ENCODE data around the gene AQP2.

AQP2 gene

DNA sequence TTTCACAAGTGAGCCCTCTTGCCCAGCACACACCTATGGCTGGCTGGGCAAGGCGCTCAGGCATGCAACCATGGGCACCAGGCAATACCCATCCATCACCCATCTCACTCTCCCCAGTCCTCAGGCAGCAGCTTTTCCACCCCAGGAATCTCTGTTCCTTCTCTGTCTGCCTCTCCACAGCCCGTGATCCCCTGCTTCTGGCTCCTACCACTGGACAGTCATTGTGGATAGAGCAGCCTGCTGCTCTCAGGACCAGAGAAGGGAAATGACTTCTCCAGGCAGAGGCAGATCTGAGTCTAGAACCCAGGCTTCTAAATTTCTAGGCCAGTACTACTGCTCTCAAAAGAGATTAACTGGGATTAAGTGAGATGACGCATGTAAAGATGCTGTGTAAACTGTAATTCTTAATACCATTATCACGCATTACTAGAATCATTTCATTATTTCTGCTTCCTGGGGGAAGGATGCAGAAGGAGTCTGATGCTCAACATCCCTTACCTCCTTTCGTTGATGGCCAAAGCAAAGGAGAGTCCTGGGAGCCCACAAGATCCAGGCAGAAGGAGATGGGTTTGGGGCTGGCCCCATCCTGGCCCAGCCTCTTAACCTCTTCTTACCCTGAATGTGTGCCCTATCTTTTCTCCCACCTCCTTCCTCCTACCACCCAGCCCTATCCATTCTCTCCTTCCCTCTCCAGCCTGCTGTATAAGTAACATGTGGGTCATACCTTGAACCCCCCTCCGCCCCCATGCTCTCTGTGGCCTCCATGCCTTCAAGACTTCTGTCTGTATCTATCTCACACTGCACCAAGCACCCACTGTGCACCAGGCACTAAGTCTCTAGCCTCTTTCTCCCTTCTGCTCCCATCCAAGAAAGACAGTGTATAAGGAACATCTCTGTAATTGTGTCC, 6.4 kb downstream of the AQP2 start:
- DNase-seq = no peak

DNA sequence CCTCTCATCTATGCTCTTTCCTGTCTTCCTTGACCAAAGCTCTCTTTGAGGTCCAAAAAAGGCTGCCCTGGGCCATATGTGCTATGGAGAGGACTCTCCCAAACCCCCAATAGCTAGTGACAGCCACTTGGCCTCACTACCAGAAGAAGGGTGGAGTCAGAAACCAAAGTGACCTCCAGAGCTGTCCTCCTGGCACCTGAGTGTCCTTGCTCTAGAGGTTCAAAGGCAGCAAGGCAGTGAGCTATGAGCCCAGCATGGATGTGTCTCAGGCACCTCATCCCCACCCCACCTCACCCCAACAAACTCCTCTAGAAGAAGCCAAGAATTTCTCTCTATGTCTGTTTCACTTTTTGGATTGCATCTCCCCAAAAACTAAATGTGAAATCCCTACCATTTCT, 7.0 kb downstream of the AQP2 start:
- no peak for DNase-seq

GRCh38 chr12:49959685-49960473, 9.3 kb downstream of the AQP2 start:
- no peak for DNase-seq

- no peak for DNase-seq
Observed at GRCh38 chr12:49960474-49961110, 10.1 kb downstream of the AQP2 start.

DNA sequence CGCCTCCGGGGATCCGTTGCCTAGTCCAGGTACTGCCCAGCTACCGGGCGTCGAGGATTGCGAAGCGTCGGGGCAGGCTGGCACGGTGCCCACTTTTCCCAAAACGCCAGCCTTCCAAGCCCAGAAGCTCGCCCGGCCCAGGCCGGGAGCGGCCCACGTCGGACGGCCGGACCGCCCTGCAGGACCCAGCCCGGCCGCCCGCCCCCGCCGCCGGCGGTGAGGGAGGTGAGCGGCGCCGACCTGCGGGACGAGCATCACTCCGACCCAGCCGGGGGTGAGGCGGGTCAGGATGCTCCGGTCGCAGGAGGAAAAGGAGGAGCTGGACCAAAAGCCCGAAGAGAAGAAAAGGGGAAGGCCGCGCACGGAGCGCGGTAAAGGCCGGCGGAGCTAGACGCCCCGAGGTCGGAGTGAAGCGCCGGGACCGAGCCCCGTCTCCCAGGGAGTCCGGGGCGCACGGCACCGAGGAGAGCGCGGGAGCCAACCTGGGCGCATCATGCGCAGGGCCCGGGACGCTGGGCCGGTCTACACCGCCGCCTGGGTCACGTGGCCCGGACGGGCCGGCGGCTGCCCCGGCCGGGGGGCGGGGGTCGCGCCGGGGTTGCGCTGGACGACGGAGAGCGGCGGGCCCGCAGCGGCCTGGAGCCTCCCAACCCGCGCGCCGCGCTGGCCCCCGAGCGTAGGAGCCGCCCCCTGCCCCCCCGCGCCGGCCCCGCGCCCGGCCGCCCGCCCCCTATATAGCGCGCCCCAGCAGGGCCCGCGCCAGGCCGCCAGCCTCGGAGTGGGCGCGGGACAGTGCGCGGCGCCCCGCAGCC, 10.8 kb downstream of the AQP2 start, which contains the start of gene AQP5:
Gene AQP5 (plus strand): TSS at position 762 of the 812 bp plus-strand sequence. CDS start 146 bp downstream, outside the sequence.
- DNase-seq = no peak

- DNase-seq = no peak
Observed at GRCh38 chr12:49961993-49962764, 11.6 kb downstream of the AQP2 start.

- DNase-seq = no peak
Observed at GRCh38 chr12:49962861-49963765, 12.6 kb downstream of the AQP2 start.

DNA sequence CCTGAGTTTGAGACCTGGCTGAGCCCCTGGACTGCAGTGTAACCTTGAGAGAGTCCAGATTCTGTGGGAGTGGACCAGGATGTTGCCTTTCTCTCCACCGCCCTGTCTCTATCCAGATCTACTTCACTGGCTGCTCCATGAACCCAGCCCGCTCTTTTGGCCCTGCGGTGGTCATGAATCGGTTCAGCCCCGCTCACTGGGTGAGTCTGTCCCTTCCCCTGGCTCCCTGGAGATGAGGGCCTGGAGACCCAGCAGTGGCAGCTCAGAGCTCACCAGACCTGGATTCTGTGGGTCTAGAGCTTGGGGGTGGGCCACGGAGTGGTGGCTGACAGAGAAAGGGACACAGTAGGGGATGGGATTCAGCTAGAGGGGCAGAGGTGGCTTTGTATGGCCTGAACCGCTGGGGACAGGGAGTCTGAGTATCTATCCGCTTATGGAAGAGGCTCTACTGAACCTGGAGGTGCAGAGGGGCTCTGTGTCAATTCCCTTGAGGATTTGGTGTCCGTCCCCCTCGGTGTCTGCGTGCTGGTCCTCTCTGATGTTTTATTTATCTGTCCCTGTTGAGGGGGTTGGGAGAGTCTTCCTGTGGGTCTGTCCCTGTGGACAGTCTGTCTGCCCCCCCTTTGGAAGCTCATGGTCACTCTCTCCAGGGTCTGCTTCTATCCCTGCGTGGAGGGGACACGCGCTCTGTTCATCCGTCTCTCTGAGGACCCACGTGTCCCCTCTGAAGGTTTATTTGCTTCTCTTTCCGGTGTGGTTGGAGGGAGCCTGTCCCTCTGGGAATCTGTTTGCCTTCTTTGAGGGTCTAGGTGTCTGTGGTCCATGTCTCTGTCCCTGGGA, 13.7 kb downstream of the AQP2 start:
- DNase-seq = no peak

DNA sequence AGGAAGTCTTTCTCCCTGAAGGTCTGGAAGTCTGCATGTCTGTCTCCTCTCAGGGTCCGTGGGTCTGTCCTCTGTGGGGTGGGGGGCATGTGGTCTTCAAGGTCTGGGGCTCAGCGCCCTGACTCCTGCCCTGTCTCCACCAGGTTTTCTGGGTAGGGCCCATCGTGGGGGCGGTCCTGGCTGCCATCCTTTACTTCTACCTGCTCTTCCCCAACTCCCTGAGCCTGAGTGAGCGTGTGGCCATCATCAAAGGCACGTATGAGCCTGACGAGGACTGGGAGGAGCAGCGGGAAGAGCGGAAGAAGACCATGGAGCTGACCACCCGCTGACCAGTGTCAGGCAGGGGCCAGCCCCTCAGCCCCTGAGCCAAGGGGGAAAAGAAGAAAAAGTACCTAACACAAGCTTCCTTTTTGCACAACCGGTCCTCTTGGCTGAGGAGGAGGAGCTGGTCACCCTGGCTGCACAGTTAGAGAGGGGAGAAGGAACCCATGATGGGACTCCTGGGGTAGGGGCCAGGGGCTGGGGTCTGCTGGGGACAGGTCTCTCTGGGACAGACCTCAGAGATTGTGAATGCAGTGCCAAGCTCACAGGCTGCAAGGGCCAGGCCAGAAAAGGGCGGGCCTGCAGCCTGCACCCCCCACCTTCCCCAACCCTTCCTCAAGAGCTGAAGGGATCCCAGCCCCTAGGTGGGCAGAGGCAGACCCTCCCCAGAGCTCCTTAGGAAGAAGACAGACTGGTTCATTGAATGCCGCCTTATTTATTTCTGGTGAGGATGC, 14.5 kb downstream of the AQP2 start:
- no peak for DNase-seq

DNA sequence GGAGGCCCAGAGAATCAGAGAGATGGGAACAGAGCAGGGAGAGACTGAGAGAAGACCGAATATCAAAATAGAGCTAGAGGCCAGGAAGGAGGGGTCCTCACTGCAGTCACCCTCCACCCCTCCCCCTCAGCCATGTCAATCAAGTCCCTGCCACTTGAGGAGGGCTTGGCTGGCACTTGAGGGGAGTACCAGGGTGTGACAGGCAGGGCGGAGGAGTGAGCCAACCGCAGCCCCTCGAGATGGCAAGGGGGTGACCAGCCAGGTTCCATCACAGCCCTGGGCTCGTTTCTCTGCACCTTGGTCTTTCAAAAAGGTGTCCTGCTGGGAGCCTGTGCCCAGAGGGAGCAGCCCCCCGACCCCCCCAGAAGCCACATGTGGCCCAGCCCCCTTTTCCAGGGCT, 15.3 kb downstream of the AQP2 start:
- no peak for DNase-seq

GRCh38 chr12:49966511-49967041, 16.0 kb downstream of the AQP2 start:
- DNase-seq = no peak

GRCh38 chr12:49967042-49967776, 16.7 kb downstream of the AQP2 start:
- peak; percentile 86 to 88 for DNase-seq

DNA sequence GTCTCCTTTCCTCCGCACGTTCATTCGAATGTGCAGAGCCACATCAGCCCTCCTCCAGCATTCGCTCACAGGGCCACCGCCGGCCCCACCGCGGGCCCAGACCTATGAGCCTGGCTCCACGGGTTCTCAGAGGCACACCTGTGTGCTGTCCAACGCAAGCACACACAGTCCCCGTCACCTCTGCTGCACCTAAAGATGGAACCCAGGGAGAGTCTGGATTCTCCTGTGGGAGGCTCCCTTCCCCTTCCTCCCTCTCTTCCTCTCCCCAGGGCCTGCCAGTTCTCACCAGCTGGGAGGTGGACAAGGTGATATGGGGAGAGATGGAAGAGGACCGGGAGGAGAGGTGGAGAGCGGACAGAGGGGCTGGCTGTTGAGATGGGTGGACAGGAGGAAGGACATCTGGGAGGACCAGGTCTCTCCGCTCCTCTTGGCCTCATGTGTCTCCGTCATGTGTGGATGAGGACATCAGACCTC, 17.3 kb downstream of the AQP2 start:
- no peak for DNase-seq

- no peak for DNase-seq
Observed at GRCh38 chr12:49968471-49968870, 17.9 kb downstream of the AQP2 start.

- DNase-seq = no peak
Observed at GRCh38 chr12:49969027-49969426, 18.5 kb downstream of the AQP2 start.

DNA sequence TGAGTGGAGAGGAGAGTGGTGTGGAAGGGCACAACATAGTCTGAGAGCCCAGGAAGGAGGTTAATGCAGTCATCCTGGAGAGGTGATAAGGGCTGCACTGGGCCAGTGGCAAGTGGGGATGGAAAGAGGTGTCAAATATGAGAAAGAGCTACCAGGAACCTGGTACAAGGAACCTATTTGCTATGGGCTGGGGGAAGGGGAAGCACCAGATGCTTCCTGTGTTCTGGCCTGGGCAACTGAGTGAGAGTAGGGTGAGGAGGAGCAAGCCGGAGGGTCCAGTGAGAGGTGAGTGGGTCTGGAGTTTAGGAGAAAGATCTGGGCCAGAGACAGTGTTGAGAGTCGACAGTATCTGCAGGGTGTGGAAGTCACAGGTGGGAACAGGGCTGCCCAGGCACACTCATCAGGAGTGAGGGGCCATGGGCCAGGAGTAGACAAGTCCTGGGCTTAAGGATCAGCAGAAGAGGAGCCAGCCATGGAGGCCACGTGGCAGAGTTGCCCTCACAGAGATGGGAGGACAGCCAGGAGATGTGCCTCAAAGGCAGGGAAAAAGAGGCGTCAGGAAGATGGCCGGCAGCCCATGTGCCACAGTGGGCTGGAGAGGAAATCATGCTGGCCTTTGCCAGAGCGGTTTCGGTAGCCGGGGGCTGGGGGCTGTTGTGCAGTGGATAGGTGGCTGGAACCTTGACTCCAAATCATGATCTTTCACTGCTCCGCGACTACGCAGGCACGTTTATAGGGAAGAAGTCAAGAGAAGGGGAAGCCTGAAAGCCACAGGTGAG, 19.3 kb downstream of the AQP2 start:
- no peak for DNase-seq

- DNase-seq = no peak
Observed at GRCh38 chr12:49970658-49971057, 20.1 kb downstream of the AQP2 start.
